Activated naive CD8-positive, alpha-beta T cell (primary cell): ENCODE measurements around the gene RESP18.

ENCODE experiments used
- H3K27ac Mint-ChIP-seq: one replicate; pipeline ENCODE4 v1.8.0; 2021; ENCODE audit warnings: mixed read lengths
- H3K27me3 Mint-ChIP-seq: one replicate; pipeline ENCODE4 v1.8.0; 2021; ENCODE audit warnings: mixed read lengths
- H3K36me3 Mint-ChIP-seq: one replicate; pipeline ENCODE4 v1.8.0; 2021; ENCODE audit warnings: mixed read lengths
- H3K4me1 Mint-ChIP-seq: one replicate; pipeline ENCODE4 v1.8.0; 2021; ENCODE audit warnings: low read depth, mixed read lengths
- H3K4me3 Mint-ChIP-seq: one replicate; pipeline ENCODE4 v1.8.0; 2021; ENCODE audit warnings: mild to moderate bottlenecking, mixed read lengths
- H3K9me3 Mint-ChIP-seq: one replicate; pipeline ENCODE4 v1.8.0; 2021; ENCODE audit warnings: low read depth, mixed read lengths

Gene RESP18

DNA sequence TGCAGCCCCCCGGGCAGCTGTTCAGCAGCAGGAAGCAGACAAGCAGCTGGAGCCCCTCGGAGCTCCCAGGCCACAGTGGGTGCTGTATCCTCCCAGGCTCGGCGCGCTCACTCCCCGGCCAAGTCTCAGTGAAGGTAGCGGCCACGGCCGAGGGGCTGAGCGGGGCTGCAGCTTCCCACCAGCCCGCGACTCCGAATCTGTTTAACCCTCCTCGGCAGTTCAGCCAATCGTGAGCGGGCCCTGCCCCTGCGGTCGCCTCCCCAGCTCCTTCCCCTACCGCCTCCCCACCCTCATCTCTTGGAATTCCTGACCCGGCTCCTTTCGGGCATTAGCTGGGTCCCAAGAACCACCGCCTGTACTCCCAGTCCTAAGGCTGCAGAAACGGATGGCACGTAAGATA, at the start of gene RESP18:
Gene RESP18, minus strand, starts transcription at position 203 of the 400 bp plus-strand sequence.
- Mint-ChIP-seq H3K27ac (no peak within 1 kb of the TSS), H3K27me3 (peaks cover 39% of the 10 kb centered on the region)

DNA sequence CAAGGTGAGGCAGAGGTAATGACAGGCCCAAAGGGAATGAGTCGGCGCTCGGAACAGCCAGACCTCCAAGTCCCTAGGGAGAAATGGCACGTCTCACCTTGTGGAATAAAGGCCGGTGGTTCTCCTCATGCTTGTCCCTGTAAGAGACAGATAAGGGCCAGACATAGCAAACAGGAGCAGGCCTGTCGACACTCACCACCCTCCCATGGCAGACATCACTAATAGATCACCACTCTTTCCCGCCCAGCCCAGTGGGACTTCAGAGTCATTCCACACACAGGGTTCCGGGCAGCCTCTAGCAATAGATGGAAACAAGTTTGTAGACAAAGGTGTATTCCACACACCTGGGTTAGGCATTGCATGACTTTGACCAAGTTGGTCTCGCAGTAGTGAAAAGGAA, 48.9 kb upstream of the RESP18 start:
- Mint-ChIP-seq H3K4me1 (peaks cover 11% of the 10 kb centered on the region), H3K27me3 (no peaks in the 10 kb centered on the region), H3K9me3 (no peaks in the 10 kb centered on the region), H3K4me3 (no peak overlapping the region), H3K36me3 (peaks cover 10% of the 10 kb centered on the region), H3K27ac (no peak overlapping the region)

More for the DNA sequence above, at the start of gene RESP18:
- no peak within 1 kb of the TSS for H3K4me3 Mint-ChIP-seq
- H3K9me3 Mint-ChIP-seq: no peaks in the 10 kb centered on the region
- H3K4me1 Mint-ChIP-seq: peaks cover 2% of the 10 kb centered on the region
- H3K36me3 Mint-ChIP-seq: peaks cover 9% of the 10 kb centered on the region

DNA sequence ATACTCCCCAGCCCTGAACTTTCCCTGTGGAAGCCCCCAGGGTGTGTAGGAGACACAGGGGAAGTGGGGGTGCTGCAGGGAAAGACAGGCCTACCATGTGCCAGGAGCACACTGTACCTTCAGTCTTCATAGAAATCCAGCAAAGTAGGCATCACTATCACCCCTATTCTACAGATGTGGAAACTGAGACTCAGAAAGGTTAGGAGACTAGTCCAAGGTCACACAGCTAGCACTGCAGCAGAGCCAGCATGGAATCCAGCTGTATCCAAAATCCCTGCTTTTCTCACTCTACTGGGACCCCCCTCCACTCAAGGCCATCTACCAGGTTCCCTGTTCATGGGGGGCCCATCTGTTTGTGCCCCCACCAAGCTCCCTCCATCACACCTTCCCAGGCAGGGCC, 48.4 kb upstream of the RESP18 start:
- Mint-ChIP-seq H3K4me3 (no peak overlapping the region), H3K36me3 (peaks cover 10% of the 10 kb centered on the region), H3K4me1 (peaks cover 7% of the 10 kb centered on the region), H3K27ac (no peak overlapping the region), H3K9me3 (no peaks in the 10 kb centered on the region), H3K27me3 (no peaks in the 10 kb centered on the region)

DNA sequence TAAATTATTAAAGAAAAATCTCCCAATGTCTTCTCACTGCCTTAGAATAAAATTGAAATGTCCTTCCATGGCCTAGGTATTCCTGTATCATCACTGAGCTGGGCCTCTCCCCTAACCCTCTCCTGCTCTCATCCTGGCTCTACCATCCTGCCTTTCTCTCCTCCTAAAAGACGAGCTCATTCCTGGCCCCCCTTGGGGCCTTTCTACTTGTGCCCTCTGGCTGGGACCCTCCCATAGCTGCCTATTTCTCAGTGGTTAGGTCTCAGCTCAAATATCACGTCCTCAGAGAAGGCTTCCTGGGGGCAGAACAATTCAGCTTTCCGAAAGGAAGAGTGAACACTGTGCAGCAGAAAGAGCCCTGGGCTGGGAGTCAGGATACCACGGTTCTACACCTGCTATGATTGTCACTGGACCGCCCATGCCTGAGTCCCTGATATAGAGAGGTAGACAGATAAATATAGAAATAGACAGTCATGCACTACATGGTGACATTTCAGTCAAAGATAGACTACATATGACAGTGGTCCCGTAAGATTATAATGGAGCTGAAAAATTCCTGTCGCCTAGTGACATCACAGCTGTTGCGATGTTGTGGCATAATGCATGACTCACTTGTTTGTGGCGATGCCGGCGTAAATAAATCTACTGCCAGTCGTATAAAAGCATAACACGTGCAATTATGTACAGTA, 45.8 kb upstream of the RESP18 start:
- Mint-ChIP-seq H3K4me3 (no peak overlapping the region), H3K27me3 (no peaks in the 10 kb centered on the region), H3K36me3 (peaks cover 7% of the 10 kb centered on the region), H3K27ac (no peak overlapping the region), H3K4me1 (no peaks in the 10 kb centered on the region), H3K9me3 (no peaks in the 10 kb centered on the region)

DNA sequence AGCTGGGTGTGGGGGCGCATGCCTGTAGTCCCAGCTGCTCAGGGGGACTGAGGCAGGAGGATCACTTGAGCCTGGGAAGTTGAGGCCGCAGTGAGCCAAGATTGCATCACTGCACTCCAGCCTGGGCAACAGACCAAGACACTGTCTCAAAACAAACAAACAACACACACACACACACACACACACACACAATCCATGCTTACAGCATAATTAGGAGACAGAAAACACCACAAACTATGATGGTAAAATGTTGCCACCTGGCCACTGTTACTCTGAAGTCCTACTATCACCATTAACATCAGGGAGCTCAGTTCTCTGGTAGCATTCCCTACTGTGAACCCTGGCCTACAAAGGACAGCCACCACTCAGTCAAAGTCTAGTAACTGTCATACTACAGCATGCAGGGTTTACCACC, 36.9 kb upstream of the RESP18 start:
- Mint-ChIP-seq H3K4me1 (no peaks in the 10 kb centered on the region), H3K27me3 (no peaks in the 10 kb centered on the region), H3K9me3 (no peaks in the 10 kb centered on the region), H3K27ac (no peak overlapping the region), H3K4me3 (no peak overlapping the region), H3K36me3 (peaks cover 4% of the 10 kb centered on the region)

DNA sequence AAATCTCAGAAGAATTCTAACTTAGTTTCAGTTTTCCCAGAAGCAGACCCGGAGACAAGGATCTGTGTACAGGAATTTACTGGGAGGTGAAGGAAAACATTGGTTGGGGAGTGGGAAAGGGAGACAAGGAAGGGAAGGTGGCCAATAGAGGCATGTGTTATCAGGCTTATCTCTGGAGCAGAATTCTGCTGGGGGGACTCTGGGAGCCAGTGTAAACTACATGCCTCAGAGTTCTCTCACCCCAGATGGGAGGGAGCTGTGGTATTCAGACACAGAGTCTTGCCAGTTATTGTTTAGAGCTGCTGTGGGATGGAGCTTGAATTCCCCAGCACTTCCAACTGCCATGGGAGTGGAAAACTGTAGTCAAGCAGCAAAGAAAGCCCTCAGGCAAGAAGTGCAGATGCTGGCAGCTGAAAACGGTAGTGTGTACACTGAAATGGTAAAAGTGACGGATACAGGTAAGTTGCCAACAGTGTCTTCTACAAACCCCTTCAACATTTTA, 36.2 kb upstream of the RESP18 start:
- H3K27me3 Mint-ChIP-seq: no peaks in the 10 kb centered on the region
- no peaks in the 10 kb centered on the region for H3K4me1 Mint-ChIP-seq
- peaks cover 3% of the 10 kb centered on the region for H3K36me3 Mint-ChIP-seq
- H3K4me3 Mint-ChIP-seq: no peak overlapping the region
- no peaks in the 10 kb centered on the region for H3K9me3 Mint-ChIP-seq
- no peak overlapping the region for H3K27ac Mint-ChIP-seq

DNA sequence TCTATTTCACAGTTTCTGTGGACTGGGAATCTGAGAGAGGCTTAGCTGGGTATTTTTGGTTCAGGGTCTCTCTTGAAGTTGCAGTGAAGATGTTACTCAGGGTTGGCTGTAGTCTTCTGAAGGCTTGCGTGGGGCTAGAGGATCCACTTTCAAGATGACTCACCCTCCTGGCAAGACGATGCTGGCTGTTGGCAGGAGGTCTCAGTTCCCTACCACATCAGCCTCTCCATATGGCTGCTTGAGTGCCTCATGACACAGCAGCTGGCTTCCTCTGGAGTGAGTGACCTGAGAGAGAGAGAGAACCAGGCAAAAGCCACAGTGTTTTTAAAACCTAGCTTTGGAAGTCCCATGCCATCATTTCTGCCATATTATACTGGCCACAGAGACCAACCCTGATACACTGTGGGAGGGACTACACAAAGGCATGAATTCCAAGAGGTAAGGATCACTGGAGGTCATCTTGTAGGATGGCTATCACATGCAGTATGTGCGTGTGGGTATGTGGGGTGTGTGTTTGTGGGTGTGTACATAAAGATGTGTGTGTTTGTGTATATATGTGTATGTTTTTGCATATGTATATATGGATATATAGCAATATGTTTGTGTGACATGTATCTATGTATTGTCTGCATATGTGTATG, 30.1 kb upstream of the RESP18 start:
- no peak overlapping the region for H3K4me3 Mint-ChIP-seq
- H3K27me3 Mint-ChIP-seq: peaks cover 11% of the 10 kb centered on the region
- H3K9me3 Mint-ChIP-seq: no peaks in the 10 kb centered on the region
- H3K27ac Mint-ChIP-seq: no peak overlapping the region
- H3K4me1 Mint-ChIP-seq: peaks cover 6% of the 10 kb centered on the region
- H3K36me3 Mint-ChIP-seq: peaks cover 11% of the 10 kb centered on the region

DNA sequence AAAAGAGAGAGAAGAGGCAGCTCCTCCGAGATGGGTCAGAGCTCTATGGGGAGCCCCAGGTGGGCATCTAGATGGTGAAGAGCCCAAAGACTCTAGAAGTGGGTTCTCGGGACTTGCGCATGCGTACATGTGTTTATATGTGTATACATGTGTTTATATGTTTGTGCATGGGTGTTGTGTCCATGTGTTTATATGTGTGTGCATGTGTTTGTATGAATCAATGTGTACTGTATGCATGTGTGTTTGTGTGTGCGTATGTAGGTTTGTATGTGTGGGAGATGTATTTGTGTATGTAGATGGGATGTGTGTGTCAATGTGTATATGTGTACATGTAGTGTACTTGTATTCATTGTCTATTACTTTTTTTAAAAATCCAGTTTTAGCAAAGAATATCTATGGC, 29.5 kb upstream of the RESP18 start:
- Mint-ChIP-seq H3K4me3 (no peak overlapping the region), H3K36me3 (peaks cover 11% of the 10 kb centered on the region), H3K4me1 (peaks cover 6% of the 10 kb centered on the region), H3K9me3 (no peaks in the 10 kb centered on the region), H3K27ac (no peak overlapping the region), H3K27me3 (peaks cover 11% of the 10 kb centered on the region)

DNA sequence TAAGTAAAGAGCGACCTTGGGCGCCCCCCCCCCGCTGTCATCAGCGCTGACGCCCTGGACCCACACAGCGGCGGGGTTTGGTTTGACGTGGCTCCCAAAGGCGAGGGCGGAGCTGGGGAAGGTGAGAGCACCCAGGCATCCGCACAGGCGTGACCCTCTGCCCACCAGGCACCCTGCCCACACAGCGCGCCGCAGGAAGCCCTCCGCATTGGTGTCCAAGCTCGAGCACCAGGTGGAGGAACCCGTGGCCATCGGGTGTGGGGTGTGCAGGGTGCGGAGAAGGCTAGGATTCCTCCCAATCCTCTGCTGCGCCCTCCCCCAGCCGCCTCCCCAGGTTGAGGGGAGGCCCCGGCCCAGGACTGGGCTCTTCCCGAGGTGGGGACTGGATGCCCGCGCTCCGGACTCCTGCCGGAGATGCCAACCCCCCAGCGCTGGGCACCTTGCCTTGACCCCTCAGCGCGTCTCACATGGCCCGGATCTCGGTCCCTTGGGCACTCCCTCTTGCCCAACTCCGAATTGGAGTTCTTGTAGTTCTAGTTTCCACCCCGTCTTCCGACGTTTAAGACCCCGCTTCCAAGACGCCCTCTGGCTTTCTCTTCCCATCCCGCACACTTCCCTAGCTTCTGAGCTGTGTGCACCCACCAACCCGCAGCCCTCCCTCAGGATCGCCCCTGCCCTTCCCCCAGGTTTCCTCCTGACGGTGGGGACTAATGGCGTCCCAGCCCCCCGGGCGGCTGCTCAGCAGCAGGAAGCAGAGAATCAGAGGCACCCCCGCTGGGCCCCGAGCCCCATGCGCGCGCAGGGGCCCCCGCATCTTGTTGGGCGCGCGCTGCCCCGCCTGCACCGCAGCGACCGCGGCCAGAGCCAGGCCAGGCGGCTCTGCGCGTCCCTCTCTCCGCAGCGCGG, 25.9 kb upstream of the RESP18 start:
- peak overlapping the region; percentile 48 for H3K4me3 Mint-ChIP-seq
- peaks cover 26% of the 10 kb centered on the region for H3K27me3 Mint-ChIP-seq
- H3K36me3 Mint-ChIP-seq: peaks cover 11% of the 10 kb centered on the region
- no peak overlapping the region for H3K27ac Mint-ChIP-seq
- H3K9me3 Mint-ChIP-seq: no peaks in the 10 kb centered on the region
- peaks cover 6% of the 10 kb centered on the region for H3K4me1 Mint-ChIP-seq

DNA sequence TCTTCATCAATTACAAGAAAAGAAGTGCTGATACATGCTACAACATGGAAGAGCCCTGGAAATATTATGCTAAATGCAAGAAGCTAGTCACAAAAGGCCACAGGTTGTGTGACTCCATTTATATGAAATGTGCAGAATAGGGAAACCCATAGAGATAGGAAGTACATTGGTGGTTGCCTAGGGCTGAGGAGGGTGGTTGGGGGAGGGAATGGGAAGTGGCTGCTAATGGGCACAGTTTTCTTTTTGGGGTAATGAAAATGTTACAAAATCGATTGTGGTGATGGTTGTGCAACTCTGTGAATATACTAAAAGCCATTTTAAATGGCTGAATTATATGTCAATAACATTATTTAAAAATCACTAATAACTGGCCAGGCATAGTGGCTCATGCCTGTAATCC, 24.3 kb upstream of the RESP18 start:
- peaks cover 9% of the 10 kb centered on the region for H3K36me3 Mint-ChIP-seq
- H3K27me3 Mint-ChIP-seq: peaks cover 26% of the 10 kb centered on the region
- peaks cover 6% of the 10 kb centered on the region for H3K4me1 Mint-ChIP-seq
- H3K9me3 Mint-ChIP-seq: no peaks in the 10 kb centered on the region
- no peak overlapping the region for H3K27ac Mint-ChIP-seq
- H3K4me3 Mint-ChIP-seq: peak overlapping the region; percentile 38

DNA sequence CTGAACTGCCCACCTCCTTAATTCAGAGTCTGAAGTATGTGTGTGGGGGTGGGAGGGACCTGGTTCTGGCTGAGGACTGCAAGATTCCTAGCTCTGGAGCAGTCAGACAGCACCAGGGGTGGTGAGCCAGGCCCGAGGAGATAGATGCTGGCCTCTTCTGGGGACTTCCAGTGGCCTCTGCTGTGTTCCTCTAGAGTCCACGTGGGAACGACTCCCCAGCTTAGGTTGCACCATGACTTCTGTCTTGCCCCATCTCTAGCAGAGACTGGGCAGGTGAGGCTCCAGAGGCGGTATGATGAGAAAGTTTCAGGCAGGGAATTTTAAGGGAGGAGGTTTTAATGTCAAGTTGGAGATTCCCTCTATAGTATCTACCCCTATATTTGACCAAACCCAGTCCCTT, 22.0 kb upstream of the RESP18 start:
- Mint-ChIP-seq H3K4me3 (no peak overlapping the region), H3K4me1 (peaks cover 6% of the 10 kb centered on the region), H3K27ac (no peak overlapping the region), H3K27me3 (peaks cover 22% of the 10 kb centered on the region), H3K9me3 (no peaks in the 10 kb centered on the region), H3K36me3 (no peaks in the 10 kb centered on the region)

DNA sequence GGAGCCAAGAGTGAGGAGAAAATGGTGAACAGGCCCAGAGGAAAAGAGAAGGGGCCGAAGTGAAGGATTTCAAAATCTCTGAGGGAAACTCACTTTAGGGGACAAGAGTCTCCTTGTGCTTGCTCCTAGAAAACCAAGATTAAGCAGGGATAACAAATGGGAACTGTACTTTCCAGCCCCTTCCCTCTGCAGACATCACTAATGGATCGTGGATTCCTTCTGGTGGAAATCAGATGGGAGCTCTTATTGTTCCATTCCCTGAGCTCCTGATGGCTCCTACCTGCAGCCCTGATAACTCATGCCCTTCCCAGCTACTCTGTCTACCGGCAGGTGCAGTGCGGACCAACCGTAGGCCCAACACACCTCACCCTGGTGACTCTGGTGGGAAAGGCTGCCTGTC, 20.6 kb upstream of the RESP18 start:
- peaks cover 2% of the 10 kb centered on the region for H3K36me3 Mint-ChIP-seq
- no peak overlapping the region for H3K4me3 Mint-ChIP-seq
- H3K4me1 Mint-ChIP-seq: peaks cover 3% of the 10 kb centered on the region
- peaks cover 24% of the 10 kb centered on the region for H3K27me3 Mint-ChIP-seq
- no peaks in the 10 kb centered on the region for H3K9me3 Mint-ChIP-seq
- H3K27ac Mint-ChIP-seq: no peak overlapping the region

DNA sequence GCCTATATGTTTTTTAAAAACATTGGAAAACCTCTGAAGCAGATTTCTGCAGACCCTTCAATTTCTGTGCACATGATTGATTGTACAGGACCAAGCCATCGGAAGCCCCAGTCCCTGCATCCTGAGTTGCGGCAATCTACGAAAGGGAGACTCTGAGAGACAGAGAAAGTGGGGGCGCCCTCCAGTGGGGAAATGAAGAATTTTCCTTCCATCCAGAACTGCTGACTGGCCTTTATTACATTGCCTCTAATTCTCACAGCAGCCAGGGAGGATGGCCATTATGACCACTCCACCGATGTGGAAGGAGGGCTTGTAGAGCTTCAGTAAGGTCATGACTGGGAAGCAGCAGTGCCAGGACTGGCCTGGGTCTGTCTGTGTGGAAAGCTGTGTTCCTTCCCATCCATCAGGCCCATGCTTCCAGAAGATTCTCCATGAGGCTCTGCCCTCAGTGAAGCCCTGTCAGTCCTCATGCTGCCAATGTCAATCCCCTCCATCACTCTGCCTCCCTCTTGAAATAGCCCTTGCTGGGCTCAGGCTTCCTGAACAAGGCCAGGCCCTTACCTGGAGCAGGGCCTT, 20.0 kb upstream of the RESP18 start:
- no peaks in the 10 kb centered on the region for H3K9me3 Mint-ChIP-seq
- no peak overlapping the region for H3K27ac Mint-ChIP-seq
- H3K36me3 Mint-ChIP-seq: peaks cover 4% of the 10 kb centered on the region
- H3K4me1 Mint-ChIP-seq: no peaks in the 10 kb centered on the region
- no peak overlapping the region for H3K4me3 Mint-ChIP-seq
- H3K27me3 Mint-ChIP-seq: peaks cover 24% of the 10 kb centered on the region

DNA sequence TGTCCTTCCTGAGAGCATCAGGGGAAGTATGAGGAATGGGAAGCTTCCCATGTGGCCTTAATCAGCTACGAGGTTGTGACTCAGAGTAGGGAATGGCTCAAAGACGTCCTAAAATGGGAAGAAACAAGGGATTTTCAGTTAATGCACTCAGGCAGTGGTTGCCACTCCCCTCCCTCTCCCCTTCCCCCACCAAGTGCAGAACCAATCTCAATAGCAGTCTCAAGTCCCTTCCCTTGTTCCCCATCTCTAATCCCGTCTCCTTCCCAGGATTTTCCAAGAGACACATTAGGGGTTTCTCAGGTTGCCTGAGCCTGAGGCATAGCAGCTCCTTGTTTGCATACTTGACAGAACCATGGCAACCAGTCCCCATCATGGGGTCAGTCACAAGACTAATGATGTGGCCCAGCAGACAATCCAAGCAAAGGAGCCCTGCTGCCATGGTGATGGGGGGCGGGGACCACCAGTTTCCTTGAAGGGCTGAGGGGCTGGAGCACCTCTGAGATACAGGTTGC, 18.2 kb upstream of the RESP18 start:
- peaks cover 4% of the 10 kb centered on the region for H3K36me3 Mint-ChIP-seq
- no peak overlapping the region for H3K27ac Mint-ChIP-seq
- H3K9me3 Mint-ChIP-seq: no peaks in the 10 kb centered on the region
- peaks cover 19% of the 10 kb centered on the region for H3K27me3 Mint-ChIP-seq
- H3K4me3 Mint-ChIP-seq: no peak overlapping the region
- no peaks in the 10 kb centered on the region for H3K4me1 Mint-ChIP-seq
